HepG2 (cell line): ENCODE measurements around the gene COL27A1. TPM values are rescaled to one million over a fixed set of nuclear protein-coding genes. Genes with fewer than 3 reads are reported as not detected.
A peak's percentile ranks its signal among the peaks of the same experiment; 100 is the strongest.

Experiments
- ARHGAP35 ChIP-seq: sonication (generic); formaldehyde crosslinking; IDR thresholded peaks from 2 replicates; pipeline ENCODE4 v1.9.0; 2022; ENCODE audit warnings: mild to moderate bottlenecking, inconsistent platforms, moderate library complexity, missing genetic modification reagents, borderline replicate concordance
- CEBPZ ChIP-seq: IDR thresholded peaks from 2 replicates; pipeline ENCODE4 v1.6.1; 2012; ENCODE audit warnings: low read length, improper control_type of control experiment
- LCORL ChIP-seq, 2 experiments: fragments of 450-650 bp in 1 of 2; sonication (generic) in 1 of 2; formaldehyde crosslinking in 1 of 2; IDR thresholded peaks; 2 replicates each; pipeline versions ENCODE4 v1.5.0 to v1.6.1; 2017 to 2020; ENCODE audit warnings: antibody characterized with exemption in 1 of 2, missing genetic modification reagents in 1 of 2
- NFE2 ChIP-seq: sonication (generic); formaldehyde crosslinking; IDR thresholded peaks from 2 replicates; pipeline ENCODE4 v1.4.0; 2020; ENCODE audit warnings: missing genetic modification reagents
- POLR2G ChIP-seq: fragments of 200-400 bp; formaldehyde crosslinking; IDR thresholded peaks from 2 replicates; pipeline ENCODE4 v1.6.1; 2018; ENCODE audit warnings: mild to moderate bottlenecking, low read depth, low read length, moderate library complexity
- XBP1 ChIP-seq: sonication (generic); formaldehyde crosslinking; IDR thresholded peaks from 2 replicates; pipeline ENCODE4 v1.5.0; 2020; ENCODE audit warnings: missing genetic modification reagents
- YEATS2 ChIP-seq: sonication (generic); formaldehyde crosslinking; IDR thresholded peaks from 2 replicates; pipeline ENCODE4 v1.4.0; 2020; ENCODE audit warnings: missing genetic modification reagents, borderline replicate concordance
- ZMAT5 ChIP-seq: sonication (generic); formaldehyde crosslinking; IDR thresholded peaks from 2 replicates; pipeline ENCODE4 v1.5.0; 2020; ENCODE audit warnings: mild to moderate bottlenecking, low read depth, missing genetic modification reagents, borderline replicate concordance
- ZNF318 ChIP-seq: sonication (generic); formaldehyde crosslinking; IDR thresholded peaks from 2 replicates; pipeline ENCODE4 v1.4.0; 2020; ENCODE audit warnings: mild to moderate bottlenecking, missing genetic modification reagents
- ZNF513 ChIP-seq: sonication (generic); formaldehyde crosslinking; conservative IDR thresholded peaks from 2 replicates; pipeline ENCODE4 v1.5.0; 2020; ENCODE audit warnings: missing genetic modification reagents
- ZNF563 ChIP-seq: sonication (generic); formaldehyde crosslinking; IDR thresholded peaks from 2 replicates; pipeline ENCODE4 v1.8.0; 2022; ENCODE audit warnings: mild to moderate bottlenecking, moderate library complexity, missing genetic modification reagents
- ZNF747 ChIP-seq: sonication (generic); formaldehyde crosslinking; IDR thresholded peaks from 2 replicates; pipeline ENCODE4 v1.8.1; 2023; ENCODE audit warnings: missing genetic modification reagents, mild to moderate bottlenecking, borderline replicate concordance
- polyA plus RNA-seq, 8 experiments: library from polyadenylated mRNA; depleted of rRNA in 3 of 8; stranded (reverse) in 7 of 8; unstranded in 1 of 8; fragments of >200 nt; fragmentation: Illumina TruSeq in 4 of 8; extraction: Trizol in 4 of 8; gene quantifications; 2 replicates each; pipeline versions ENCODE4 v1.2.1 to v1.2.3, GENCODE V29; 2011 to 2016; ENCODE audit warnings: low read depth in 4 of 8, missing spikeins in 1 of 8, mixed read lengths in 1 of 8; ENCODE audit not compliant: insufficient read depth in 1 of 8
- total RNA-seq, 5 experiments: library from RNA; depleted of rRNA; stranded (reverse); fragments of >200 nt; fragmentation: Illumina TruSeq; extraction: Trizol; gene quantifications; 2 replicates each; pipeline ENCODE4 v1.2.3, GENCODE V29; 2016; ENCODE audit warnings: low read depth in 1 of 5

The COL27A1 gene
- total and polyA plus RNA-seq, 2 of the 13 experiments (the other 11 are each of a cell fraction or from before 2014, with no cell fraction given): 71.3 to 89.1 TPM

GRCh38 chr9:114108016-114108833, 47.1 kb upstream of the COL27A1 start (continued):
- TF ChIP-seq ZNF513 (CRISPR knock-in tag): no peak
- no peak for TF ChIP-seq XBP1 (CRISPR knock-in tag)
- peak; percentile 48; the same call in 1 of the 2 replicates for TF ChIP-seq POLR2G
- peak; percentile 66; the same call in 1 of the 2 replicates for TF ChIP-seq ZNF747 (CRISPR knock-in tag)
- no peak for TF ChIP-seq LCORL (IDR thresholded peaks at IDR 0.05)
- peak; percentile 68; the same call in 1 of the 2 replicates for TF ChIP-seq LCORL (CRISPR knock-in tag; IDR thresholded peaks at IDR 0.05)
- TF ChIP-seq NFE2 (CRISPR knock-in tag): no peak
- no peak for TF ChIP-seq ZMAT5 (CRISPR knock-in tag)
- TF ChIP-seq CEBPZ: no peak
- TF ChIP-seq ARHGAP35 (CRISPR knock-in tag): no peak
- no peak; the same call in 1 of the 2 replicates for TF ChIP-seq YEATS2 (CRISPR knock-in tag)
- TF ChIP-seq ZNF563 (CRISPR knock-in tag): peak; percentile 70; the same call in 1 of the 2 replicates
- TF ChIP-seq ZNF318 (CRISPR knock-in tag): no peak
